Lower leg skin (tissue), 4 donors: ENCODE results near the gene POLR2L. TPM values are rescaled to one million over a fixed set of nuclear protein-coding genes. Genes with fewer than 3 reads are reported as not detected.

ENCODE experiments used
- DNase-seq, 2 donors: peaks; one replicate each; pipeline ENCODE4 v3.0.0-alpha.2; 2019; ENCODE audit warnings: low spot score in 2 of 2
- H3K4me3 ChIP-seq: fragments of 200-600 bp; sonication (generic); 2 replicates; pipeline ENCODE4 v1.5.1; 2017; ENCODE audit warnings: mild to moderate bottlenecking, low read depth; ENCODE audit not compliant: poor library complexity, severe bottlenecking
- CTCF ChIP-seq, 3 donors: fragments of 450-650 bp; IDR thresholded peaks; one replicate each; pipeline ENCODE4 v1.5.1; 2016; ENCODE audit warnings: antibody characterized with exemption in 3 of 3, mild to moderate bottlenecking in 3 of 3, moderate library complexity in 2 of 3
- POLR2A ChIP-seq, 2 donors: fragments of 450-650 bp; IDR thresholded peaks; one replicate each; pipeline ENCODE4 v1.6.1; 2016 to 2017; ENCODE audit warnings: antibody characterized with exemption in 2 of 2, mild to moderate bottlenecking in 1 of 2, moderate library complexity in 1 of 2
- WGBS, 2 donors: methylation state at CpG; one replicate each; pipeline ENCODE4 v1.1.5; 2018; 5-methylcytosine and 5-hydroxymethylcytosine counted together
- intact Hi-C: fragments of 100-400 bp; cut with DNase I; formaldehyde crosslinking; loops from one replicate; pipeline ENCODE4 v1.15.0; 2023; ENCODE audit warnings: low total_unique reads
- total RNA-seq, 4 donors: library from RNA; depleted of rRNA; stranded (reverse); fragments of >200 nt; gene quantifications; one replicate each; pipeline ENCODE4 v1.1.0, GENCODE V29; 2016

Gene POLR2L
- total RNA-seq, 4 donors from 2014 or later = 39.1 to 61.2 (median 51.4) TPM

GRCh38 chr11:859394-860131, 17.2 kb upstream of the POLR2L start:
- H3K4me3 ChIP-seq = no peak overlapping the region
- intact Hi-C loops = no loop called here
- 31 to 45% methylated on average over 17 to 20 of the region's 31 CpGs for WGBS, 2 donors
- no peak for DNase-seq
- TF ChIP-seq POLR2A (IDR thresholded peaks at IDR 0.05) = no peak
- no peak for TF ChIP-seq CTCF (IDR thresholded peaks at IDR 0.05)

- TF ChIP-seq CTCF (IDR thresholded peaks at IDR 0.05) (no peak), POLR2A (IDR thresholded peaks at IDR 0.05) (no peak)
- WGBS, 2 donors = 87 to 89% methylated on average over 26 to 36 of the region's 37 CpGs
- no peak overlapping the region for H3K4me3 ChIP-seq
- no peak for DNase-seq
- intact Hi-C loops = no loop called here
These were observed 16.5 kb upstream of the POLR2L start for GRCh38 chr11:858762-859339.

GRCh38 chr11:858053-858761, 15.9 kb upstream of the POLR2L start:
- intact Hi-C loops = no loop called here
- TF ChIP-seq POLR2A (IDR thresholded peaks at IDR 0.05) = no peak
- TF ChIP-seq CTCF (IDR thresholded peaks at IDR 0.05) = no peak
- 82 to 84% methylated on average over 18 to 27 of the region's 27 CpGs for WGBS, 2 donors

GRCh38 chr11:856397-856796, 14.1 kb upstream of the POLR2L start:
- TF ChIP-seq CTCF (IDR thresholded peaks at IDR 0.05) (no peak), POLR2A (IDR thresholded peaks at IDR 0.05) (no peak)
- H3K4me3 ChIP-seq = no peak overlapping the region
- 58 to 85% methylated on average over 4 to 6 of the region's 8 CpGs for WGBS, 2 donors
- no peak for DNase-seq
- intact Hi-C loops = no loop called here

More at GRCh38 chr11:858053-858761, 15.9 kb upstream of the POLR2L start:
- H3K4me3 ChIP-seq = no peak overlapping the region
- DNase-seq = no peak

- H3K4me3 ChIP-seq = no peak overlapping the region
- no peak for DNase-seq
- WGBS, 2 donors = 84 to 90% methylated on average over 4 to 12 of the region's 12 CpGs
- intact Hi-C loops = no loop called here
- TF ChIP-seq POLR2A (IDR thresholded peaks at IDR 0.05) = no peak
- TF ChIP-seq CTCF (IDR thresholded peaks at IDR 0.05) = no peak
These were observed 13.5 kb upstream of the POLR2L start for GRCh38 chr11:855796-856195.
